ENCODE results near the gene LTB.
"Not testable (repeated sequence)": the region's sequence is repeated elsewhere in the genome, so short reads cannot be mapped to it uniquely, and the experiment has no call there.

The LTB gene

GRCh38 chr6:31558631-31559500, 23.4 kb downstream of the LTB start:
- no peak for TF ChIP-seq CTCF (IDR thresholded peaks at IDR 0.05; ENCODE audit: control insufficient read depth, insufficient read depth, low read depth, low read length, missing control alignments)
- no peak overlapping the region for H3K4me3 ChIP-seq (ENCODE audit: control insufficient read depth, low read depth, low read length)
- no peak for DNase-seq (ENCODE audit: low read depth)

- H3K4me3 ChIP-seq (ENCODE audit: control insufficient read depth, low read depth, low read length), result no peak overlapping the region
- no peak for TF ChIP-seq CTCF (IDR thresholded peaks at IDR 0.05; ENCODE audit: control insufficient read depth, insufficient read depth, low read depth, low read length, missing control alignments)
Measured at GRCh38 chr6:31558318-31558625, 24.0 kb downstream of the LTB start.

GRCh38 chr6:31557443-31558317, 24.5 kb downstream of the LTB start:
- no peak for DNase-seq (ENCODE audit: low read depth)

More at GRCh38 chr6:31558318-31558625, 24.0 kb downstream of the LTB start:
- no peak for DNase-seq (ENCODE audit: low read depth)

GRCh38 chr6:31556307-31556706, 25.9 kb downstream of the LTB start:
- no peak for DNase-seq (ENCODE audit: low read depth)
- no peak for TF ChIP-seq CTCF (IDR thresholded peaks at IDR 0.05; ENCODE audit: control insufficient read depth, insufficient read depth, low read depth, low read length, missing control alignments)
- H3K4me3 ChIP-seq (ENCODE audit: control insufficient read depth, low read depth, low read length), result no peak overlapping the region

More at GRCh38 chr6:31557443-31558317, 24.5 kb downstream of the LTB start:
- H3K4me3 ChIP-seq (ENCODE audit: control insufficient read depth, low read depth, low read length), result no peak overlapping the region
- TF ChIP-seq CTCF (IDR thresholded peaks at IDR 0.05; ENCODE audit: control insufficient read depth, insufficient read depth, low read depth, low read length, missing control alignments), result no peak

- DNase-seq (ENCODE audit: low read depth); H3K4me3 ChIP-seq (ENCODE audit: control insufficient read depth, low read depth, low read length): not testable (repeated sequence)
- peak; percentile 46 for TF ChIP-seq CTCF (IDR thresholded peaks at IDR 0.05; ENCODE audit: control insufficient read depth, insufficient read depth, low read depth, low read length, missing control alignments)
Measured at GRCh38 chr6:31551371-31551770, 30.9 kb downstream of the LTB start.

GRCh38 chr6:31548544-31548873, 33.7 kb downstream of the LTB start:
- TF ChIP-seq CTCF (IDR thresholded peaks at IDR 0.05; ENCODE audit: control insufficient read depth, insufficient read depth, low read depth, low read length, missing control alignments), result no peak
- DNase-seq (ENCODE audit: low read depth), result no peak
- no peak overlapping the region for H3K4me3 ChIP-seq (ENCODE audit: control insufficient read depth, low read depth, low read length)
